NAMALWA (cell line): Measurements from ENCODE around the gene OR11A1.
"Not testable (repeated sequence)": the region's sequence is repeated elsewhere in the genome, so short reads cannot be mapped to it uniquely, and the experiment has no call there.

Experiments used
- DNase-seq: peaks from one replicate; pipeline ENCODE4 v3.0.0-alpha.2; 2015; ENCODE audit warnings: low spot score

The OR11A1 gene

GRCh38 chr6:29478740-29479139 is 21.9 kb upstream of the OR11A1 start:
- no peak for DNase-seq

- no peak for DNase-seq
Measured at GRCh38 chr6:29477923-29478450, 21.1 kb upstream of the OR11A1 start.

- no peak for DNase-seq
Measured at GRCh38 chr6:29474996-29475395, 18.1 kb upstream of the OR11A1 start.

- DNase-seq, result no peak
Measured at GRCh38 chr6:29466241-29466640, 9.4 kb upstream of the OR11A1 start.

- DNase-seq, result no peak
Measured at GRCh38 chr6:29465801-29466200, 8.9 kb upstream of the OR11A1 start.

GRCh38 chr6:29465279-29465678 is 8.4 kb upstream of the OR11A1 start:
- DNase-seq, result no peak

- no peak for DNase-seq
Measured at GRCh38 chr6:29462022-29462421, 5.2 kb upstream of the OR11A1 start.

- no peak for DNase-seq
Measured at GRCh38 chr6:29461021-29461814, 4.3 kb upstream of the OR11A1 start.

- no peak for DNase-seq
Measured at GRCh38 chr6:29451471-29452193, 5.2 kb downstream of the OR11A1 start.

GRCh38 chr6:29447670-29448069 is 9.2 kb downstream of the OR11A1 start:
- no peak for DNase-seq

- DNase-seq, result not testable (repeated sequence)
Measured at GRCh38 chr6:29444031-29444430, 12.8 kb downstream of the OR11A1 start.

GRCh38 chr6:29442719-29443118 is 14.2 kb downstream of the OR11A1 start:
- DNase-seq, result no peak

GRCh38 chr6:29439006-29439405 is 17.9 kb downstream of the OR11A1 start, which contains the start of gene OR10C1:
OR10C1 (plus strand) TSS chr6:29439306; CDS start chr6:29440016, 710 bp downstream.
- no peak for DNase-seq

- DNase-seq, result not testable (repeated sequence)
Measured at GRCh38 chr6:29436730-29437129, 20.1 kb downstream of the OR11A1 start.

GRCh38 chr6:29426654-29427053 is 30.2 kb downstream of the OR11A1 start:
- no peak for DNase-seq

GRCh38 chr6:29425075-29425474 is 31.8 kb downstream of the OR11A1 start:
- DNase-seq, result no peak

- DNase-seq, result no peak
Measured at GRCh38 chr6:29424575-29424974, 32.3 kb downstream of the OR11A1 start.

- DNase-seq, result no peak
Measured at GRCh38 chr6:29424168-29424567, 32.7 kb downstream of the OR11A1 start.

GRCh38 chr6:29419516-29419915 is 37.4 kb downstream of the OR11A1 start:
- no peak for DNase-seq

GRCh38 chr6:29414588-29414987 is 42.3 kb downstream of the OR11A1 start, which contains the start of gene OR12D1:
OR12D1 (plus strand) TSS chr6:29414928.
- DNase-seq, result no peak

GRCh38 chr6:29403801-29404200 is 53.1 kb downstream of the OR11A1 start:
- DNase-seq, result no peak

- no peak for DNase-seq
Measured at GRCh38 chr6:29399525-29399924, 57.3 kb downstream of the OR11A1 start.

GRCh38 chr6:29395331-29395730 is 61.5 kb downstream of the OR11A1 start, which contains the start of gene OR12D2:
OR12D2 (plus strand) TSS chr6:29395631; CDS start chr6:29396700, 1,069 bp downstream.
- no peak for DNase-seq
